ENCODE results near the gene PLEKHM2.

- TF ChIP-seq CTCF (optimal IDR thresholded peaks at IDR 0.05 in 1 of 3, IDR thresholded peaks at IDR 0.05 in 1 of 3, conservative IDR thresholded peaks at IDR 0.05 in 1 of 3; ENCODE audit: extremely low read depth in 1 of 3, insufficient read depth in 2 of 3, low read length in 3 of 3) (no peak), EZH2 (IDR thresholded peaks at IDR 0.05; ENCODE audit: low read length) (no peak)
Measured at GRCh38 chr1:15703562-15703961, 19.4 kb downstream of the PLEKHM2 start.

Measured in keratinocyte (primary cell).